Smooth muscle cell (in vitro differentiated cells): ENCODE data around the gene KAT2A. TPM values are rescaled to one million over a fixed set of nuclear protein-coding genes. Genes with fewer than 3 reads are reported as not detected.

ENCODE experiments used
- DNase-seq: peaks from one replicate; lab custom pipeline; 2025; ENCODE audit not compliant: unreplicated experiment; lab: John Stamatoyannopoulos, UW
- H2AFZ ChIP-seq: fragments of 200-600 bp; sonication (generic); 2 replicates; pipeline ENCODE4 v1.6.0; 2016; ENCODE audit warnings: antibody characterized with exemption, low read depth, mild to moderate bottlenecking
- H3F3A ChIP-seq: fragments of 200-600 bp; sonication (generic); 2 replicates; pipeline ENCODE4 v1.6.0; 2017; ENCODE audit warnings: antibody characterized with exemption, low read depth
- H3K27ac ChIP-seq: fragments of 200-600 bp; sonication (generic); 2 replicates; pipeline ENCODE4 v1.5.1; 2016; ENCODE audit warnings: low read depth, mild to moderate bottlenecking
- H3K27me3 ChIP-seq: fragments of 200-600 bp; sonication (generic); 2 replicates; pipeline ENCODE4 v1.6.1; 2016; ENCODE audit warnings: low read depth, mild to moderate bottlenecking
- H3K36me3 ChIP-seq: fragments of 200-600 bp; sonication (generic); 2 replicates; pipeline ENCODE4 v1.5.1; 2016; ENCODE audit warnings: low read depth
- H3K4me1 ChIP-seq: fragments of 200-600 bp; sonication (generic); 2 replicates; pipeline ENCODE4 v1.5.1; 2016; ENCODE audit warnings: low read depth
- H3K4me2 ChIP-seq: fragments of 200-600 bp; sonication (generic); 2 replicates; pipeline ENCODE4 v1.6.0; 2016; ENCODE audit warnings: mild to moderate bottlenecking
- H3K4me3 ChIP-seq: fragments of 200-600 bp; sonication (generic); 2 replicates; pipeline ENCODE4 v1.5.1; 2016; ENCODE audit warnings: mild to moderate bottlenecking
- H3K79me2 ChIP-seq: fragments of 200-600 bp; sonication (generic); 2 replicates; pipeline ENCODE4 v1.6.0; 2016; ENCODE audit warnings: low read depth, mild to moderate bottlenecking
- H3K9ac ChIP-seq: fragments of 200-600 bp; sonication (generic); 2 replicates; pipeline ENCODE4 v1.6.0; 2016; ENCODE audit warnings: low read depth
- H3K9me3 ChIP-seq: fragments of 200-600 bp; sonication (generic); replicated peaks from 2 replicates; pipeline ENCODE4 v1.5.1; 2016; ENCODE audit warnings: low read depth
- H4K20me1 ChIP-seq: fragments of 200-600 bp; sonication (generic); 2 replicates; pipeline ENCODE4 v1.6.0; 2016; ENCODE audit warnings: low read depth
- WGBS: methylation state at CpG from one replicate; pipeline ENCODE4 v1.1.7; 2016; ENCODE audit warnings: low lambda C conversion rate; 5-methylcytosine and 5-hydroxymethylcytosine counted together
- polyA plus RNA-seq: library from polyadenylated mRNA; unstranded; fragments of >200 nt; fragmentation: Nextera tagmentation; extraction: Ambion mirVana; gene quantifications from 2 replicates; pipeline ENCODE4 v1.2.1, GENCODE V29; 2016
- total RNA-seq: library from RNA; depleted of rRNA; stranded (reverse); fragments of >200 nt; gene quantifications from 2 replicates; pipeline ENCODE4 v1.2.3, GENCODE V29; 2014
- TF ChIP-seq, protein P1 (sequence below): fragments of 200-600 bp; sonication (generic); IDR thresholded peaks from 2 replicates; pipeline ENCODE4 v1.5.1; 2017; ENCODE audit warnings: borderline replicate concordance, mild to moderate bottlenecking, antibody characterized with exemption; ENCODE audit not compliant: insufficient read depth, poor library complexity, severe bottlenecking

Gene KAT2A
- total and polyA plus RNA-seq, 2 experiments from 2014 or later: 17.1 to 25.3 TPM

DNA sequence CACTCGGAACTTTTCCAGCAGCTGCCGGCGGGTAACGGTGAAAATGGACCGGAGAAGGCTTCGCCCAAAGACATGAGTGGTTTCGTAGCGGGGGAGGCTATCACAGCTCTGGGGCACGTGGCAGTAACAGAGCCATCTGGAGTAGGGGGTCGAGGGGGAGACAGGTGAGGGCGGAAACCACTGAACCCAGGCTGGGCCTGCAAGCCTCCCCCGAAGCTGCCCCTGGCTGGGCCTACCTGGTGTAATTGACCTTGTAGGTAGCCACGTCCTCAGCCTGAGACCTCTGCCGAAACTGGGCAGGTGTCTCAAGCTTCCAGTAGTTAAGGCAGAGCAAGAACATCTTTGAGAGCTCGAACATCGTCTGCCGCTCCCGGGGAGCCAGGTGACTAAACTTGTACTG lies 1.9 kb downstream of the KAT2A start:
- Histone ChIP-seq H3K9me3 (no peaks in the 10 kb centered on the region), H3K4me2 (no peak overlapping the region), H3F3A (no peaks in the 10 kb centered on the region), H3K4me1 (peaks cover 3% of the 10 kb centered on the region), H3K27ac (no peak overlapping the region), H3K79me2 (no peaks in the 10 kb centered on the region), H4K20me1 (no peaks in the 10 kb centered on the region), H3K27me3 (no peaks in the 10 kb centered on the region), H2AFZ (no peak overlapping the region), H3K9ac (no peak overlapping the region), H3K36me3 (no peaks in the 10 kb centered on the region), H3K4me3 (no peak overlapping the region)
- 96% methylated on average over 18 of the region's 18 CpGs for WGBS
- TF ChIP-seq, protein P1, sequence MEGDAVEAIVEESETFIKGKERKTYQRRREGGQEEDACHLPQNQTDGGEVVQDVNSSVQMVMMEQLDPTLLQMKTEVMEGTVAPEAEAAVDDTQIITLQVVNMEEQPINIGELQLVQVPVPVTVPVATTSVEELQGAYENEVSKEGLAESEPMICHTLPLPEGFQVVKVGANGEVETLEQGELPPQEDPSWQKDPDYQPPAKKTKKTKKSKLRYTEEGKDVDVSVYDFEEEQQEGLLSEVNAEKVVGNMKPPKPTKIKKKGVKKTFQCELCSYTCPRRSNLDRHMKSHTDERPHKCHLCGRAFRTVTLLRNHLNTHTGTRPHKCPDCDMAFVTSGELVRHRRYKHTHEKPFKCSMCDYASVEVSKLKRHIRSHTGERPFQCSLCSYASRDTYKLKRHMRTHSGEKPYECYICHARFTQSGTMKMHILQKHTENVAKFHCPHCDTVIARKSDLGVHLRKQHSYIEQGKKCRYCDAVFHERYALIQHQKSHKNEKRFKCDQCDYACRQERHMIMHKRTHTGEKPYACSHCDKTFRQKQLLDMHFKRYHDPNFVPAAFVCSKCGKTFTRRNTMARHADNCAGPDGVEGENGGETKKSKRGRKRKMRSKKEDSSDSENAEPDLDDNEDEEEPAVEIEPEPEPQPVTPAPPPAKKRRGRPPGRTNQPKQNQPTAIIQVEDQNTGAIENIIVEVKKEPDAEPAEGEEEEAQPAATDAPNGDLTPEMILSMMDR: no peak
- no peak for DNase-seq

DNA sequence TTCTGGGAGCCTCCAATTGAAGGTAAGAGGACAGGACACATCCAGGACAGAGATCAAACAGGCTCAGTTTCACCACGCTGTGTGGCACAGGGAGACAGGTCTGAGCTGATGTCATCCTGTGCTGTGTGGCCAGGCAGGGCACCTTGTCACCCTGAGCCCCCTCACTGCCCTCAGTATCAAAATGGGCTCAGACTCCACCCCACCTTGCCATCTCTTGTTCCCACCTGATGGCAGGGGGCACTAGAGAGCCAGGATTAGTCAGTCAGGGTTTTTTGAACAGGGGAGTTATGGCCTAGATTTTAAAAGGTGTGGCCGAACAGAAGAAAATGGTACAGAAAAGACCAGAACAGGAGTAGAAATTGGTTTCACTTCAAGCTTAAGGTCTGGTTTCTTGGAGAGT lies 2.6 kb downstream of the KAT2A start:
- H3K4me3 ChIP-seq: no peak overlapping the region
- H3K9me3 ChIP-seq: no peaks in the 10 kb centered on the region
- no peak overlapping the region for H3K4me2 ChIP-seq
- no peaks in the 10 kb centered on the region for H3K36me3 ChIP-seq
- H3K4me1 ChIP-seq: peaks cover 3% of the 10 kb centered on the region
- TF ChIP-seq, protein P1: peak; percentile 33
- no peak overlapping the region for H3K9ac ChIP-seq
- no peak overlapping the region for H3K27ac ChIP-seq
- no peaks in the 10 kb centered on the region for H3K27me3 ChIP-seq
- no peaks in the 10 kb centered on the region for H4K20me1 ChIP-seq
- WGBS: 91% methylated on average over 2 of the region's 2 CpGs
- H2AFZ ChIP-seq: no peak overlapping the region
- no peak for DNase-seq
- no peaks in the 10 kb centered on the region for H3K79me2 ChIP-seq
- no peaks in the 10 kb centered on the region for H3F3A ChIP-seq

DNA sequence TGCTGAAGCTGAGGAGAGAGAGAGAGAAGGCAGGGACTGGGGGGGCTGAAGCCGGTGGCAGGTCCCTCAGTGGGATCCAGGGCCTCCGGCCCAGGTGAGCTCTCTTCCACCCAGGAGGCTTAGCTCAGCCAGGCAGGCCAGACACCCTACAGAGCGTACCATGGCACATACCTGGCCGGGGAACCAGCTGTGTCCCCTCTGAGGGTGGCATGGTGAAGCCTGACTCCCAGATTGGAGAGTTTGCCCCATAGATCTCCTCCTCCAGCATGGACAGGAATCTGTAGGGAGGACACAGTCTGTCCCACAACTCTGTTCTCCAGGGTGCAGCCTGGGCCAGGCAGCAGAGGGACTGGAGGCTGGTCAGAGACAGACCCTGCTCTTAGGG lies 3.0 kb downstream of the KAT2A start:
- Histone ChIP-seq H3K36me3 (no peaks in the 10 kb centered on the region), H4K20me1 (no peaks in the 10 kb centered on the region), H3K27ac (no peak overlapping the region), H3K4me3 (no peak overlapping the region), H3K9ac (no peak overlapping the region), H3K9me3 (no peaks in the 10 kb centered on the region), H3K4me2 (no peak overlapping the region), H2AFZ (no peak overlapping the region), H3K27me3 (no peaks in the 10 kb centered on the region), H3F3A (no peaks in the 10 kb centered on the region), H3K4me1 (peaks cover 3% of the 10 kb centered on the region), H3K79me2 (no peaks in the 10 kb centered on the region)
- no peak for DNase-seq
- 95% methylated on average over 3 of the region's 4 CpGs for WGBS
- TF ChIP-seq, protein P1: no peak

DNA sequence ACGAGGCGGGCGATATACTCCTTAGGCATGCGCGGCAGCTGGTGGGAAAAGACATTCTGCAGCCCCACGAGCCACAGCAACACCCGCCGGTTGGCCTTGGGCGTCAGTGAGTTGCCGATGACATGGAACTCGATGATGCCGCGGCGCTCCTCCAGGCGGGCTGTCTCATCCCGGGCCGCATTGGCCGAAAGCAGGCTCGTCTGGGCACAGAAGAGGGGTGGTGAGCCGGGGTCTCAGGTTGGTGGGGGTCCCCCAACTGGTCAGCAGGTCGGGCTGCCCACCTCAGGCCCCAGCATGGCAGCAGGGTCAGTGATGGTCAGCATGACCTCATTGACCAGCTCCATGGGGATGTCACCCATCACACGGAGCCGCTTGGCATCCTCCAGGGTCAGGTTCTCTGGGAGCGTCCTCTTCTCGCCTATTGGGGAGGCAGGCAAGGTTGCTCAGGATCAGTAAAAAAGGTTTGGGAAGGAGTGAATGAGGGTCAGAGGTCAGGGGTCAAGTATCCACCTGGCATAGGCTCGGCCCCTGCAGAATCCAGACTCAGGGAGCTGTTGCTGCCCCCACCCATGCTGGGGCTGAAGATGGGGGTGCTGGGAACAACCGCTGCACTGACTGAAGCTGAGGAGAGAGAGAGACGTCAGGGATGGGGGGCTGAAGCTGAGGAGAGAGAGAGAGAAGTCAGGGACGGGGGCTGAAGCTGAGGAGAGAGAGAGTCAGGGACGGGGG lies 3.6 kb downstream of the KAT2A start:
- Histone ChIP-seq H3K36me3 (no peaks in the 10 kb centered on the region), H3K4me2 (no peak overlapping the region), H4K20me1 (no peaks in the 10 kb centered on the region), H3K27ac (no peak overlapping the region), H3K27me3 (no peaks in the 10 kb centered on the region), H3K4me3 (no peak overlapping the region), H3F3A (no peaks in the 10 kb centered on the region), H3K79me2 (no peaks in the 10 kb centered on the region), H3K9me3 (no peaks in the 10 kb centered on the region), H3K4me1 (peaks cover 3% of the 10 kb centered on the region), H3K9ac (no peak overlapping the region), H2AFZ (no peak overlapping the region)
- DNase-seq: no peak
- TF ChIP-seq, protein P1: no peak
- 94% methylated on average over 29 of the region's 30 CpGs for WGBS
